ENCODE results near the gene STAU1. TPM values are rescaled to one million over a fixed set of nuclear protein-coding genes. Genes with fewer than 3 reads are reported as not detected.

STAU1 gene
- total and polyA plus RNA-seq, 7 donors, result 51.9 to 110 (median 82.8) TPM

DNA sequence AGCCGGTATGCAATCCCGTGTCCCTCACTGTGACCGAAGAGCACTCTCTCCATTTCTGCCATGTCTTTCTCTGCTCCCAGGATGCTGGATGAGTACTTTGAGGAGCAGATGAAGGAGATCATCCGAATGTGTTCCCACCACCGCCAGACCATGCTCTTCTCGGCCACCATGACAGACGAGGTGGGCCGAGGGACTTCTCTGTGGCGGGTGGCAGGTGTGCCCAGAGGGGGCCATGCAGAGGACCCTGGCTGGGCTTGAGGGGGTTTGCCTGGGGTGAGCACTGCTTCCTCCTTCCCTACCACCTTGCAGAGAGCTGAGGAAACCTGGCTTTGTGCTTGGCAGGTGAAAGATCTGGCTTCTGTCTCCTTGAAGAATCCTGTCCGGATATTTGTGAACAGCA is 45.1 kb upstream of the STAU1 start:
- TF ChIP-seq CTCF (IDR thresholded peaks at IDR 0.05) (no peak), POLR2AphosphoS5 (IDR thresholded peaks at IDR 0.05) (no peak), POLR2A (IDR thresholded peaks at IDR 0.05) (no peak), EP300 (IDR thresholded peaks at IDR 0.05) (no peak)
- DNase-seq, result peak; percentile 40
- Histone ChIP-seq H3K4me3 (no peak overlapping the region), H3K27ac (no peak overlapping the region), H3K27me3 (no peaks in the 10 kb centered on the region), H3K9me3 (no peaks in the 10 kb centered on the region), H3K36me3 (peaks cover 41 to 94% (median 83%) of the 10 kb centered on the region in 4 donors), H3K4me1 (no peaks in the 10 kb centered on the region)
- WGBS, 2 donors, result 94 to 96% methylated on average over 10 of the region's 10 CpGs
- intact Hi-C loops (cut with DNase I), result no loop called here

GRCh38 chr20:49231471-49231870 is 43.3 kb upstream of the STAU1 start:
- no peaks in the 10 kb centered on the region for H3K4me1 ChIP-seq
- no peak overlapping the region for H3K27ac ChIP-seq
- 69 to 83% methylated on average over 7 of the region's 7 CpGs for WGBS, 2 donors
- intact Hi-C loops (cut with DNase I), result no loop called here
- H3K9me3 ChIP-seq, result no peaks in the 10 kb centered on the region
- no peak for TF ChIP-seq EP300 (IDR thresholded peaks at IDR 0.05)
- no peak overlapping the region for H3K4me3 ChIP-seq
- DNase-seq, result no peak
- peaks cover 39 to 92% (median 79%) of the 10 kb centered on the region in 4 donors for H3K36me3 ChIP-seq
- H3K27me3 ChIP-seq, result no peaks in the 10 kb centered on the region

- WGBS, 2 donors, result 62 to 87% methylated on average over 8 of the region's 8 CpGs
- Histone ChIP-seq H3K4me1 (no peaks in the 10 kb centered on the region), H3K4me3 (no peak overlapping the region), H3K36me3 (peaks cover 48 to 93% (median 78%) of the 10 kb centered on the region in 4 donors), H3K27ac (no peak overlapping the region), H3K27me3 (no peaks in the 10 kb centered on the region), H3K9me3 (no peaks in the 10 kb centered on the region)
- DNase-seq, result peak; percentile 69
- intact Hi-C loops (cut with DNase I), result no loop called here
- TF ChIP-seq POLR2A (IDR thresholded peaks at IDR 0.05) (no peak), POLR2AphosphoS5 (IDR thresholded peaks at IDR 0.05) (no peak), EP300 (IDR thresholded peaks at IDR 0.05) (no peak), CTCF (IDR thresholded peaks at IDR 0.05) (no peak)
These were observed 42.5 kb upstream of the STAU1 start for GRCh38 chr20:49230561-49231133.

- DNase-seq, result peak; percentile 50
- no peaks in the 10 kb centered on the region for H3K9me3 ChIP-seq
- no peak overlapping the region for H3K27ac ChIP-seq
- intact Hi-C loops (cut with DNase I), result no loop called here
- H3K27me3 ChIP-seq, result no peaks in the 10 kb centered on the region
- peaks cover 47 to 93% (median 78%) of the 10 kb centered on the region in 4 donors for H3K36me3 ChIP-seq
- TF ChIP-seq EP300 (IDR thresholded peaks at IDR 0.05), result no peak
- TF ChIP-seq POLR2A (IDR thresholded peaks at IDR 0.05), result no peak
- no peak for TF ChIP-seq POLR2AphosphoS5 (IDR thresholded peaks at IDR 0.05)
- TF ChIP-seq CTCF (IDR thresholded peaks at IDR 0.05), result no peak
- WGBS, 2 donors, result 93 to 94% methylated on average over 10 of the region's 10 CpGs
- no peak overlapping the region for H3K4me3 ChIP-seq
- no peaks in the 10 kb centered on the region for H3K4me1 ChIP-seq
These were observed 41.9 kb upstream of the STAU1 start for GRCh38 chr20:49230021-49230420.

DNA sequence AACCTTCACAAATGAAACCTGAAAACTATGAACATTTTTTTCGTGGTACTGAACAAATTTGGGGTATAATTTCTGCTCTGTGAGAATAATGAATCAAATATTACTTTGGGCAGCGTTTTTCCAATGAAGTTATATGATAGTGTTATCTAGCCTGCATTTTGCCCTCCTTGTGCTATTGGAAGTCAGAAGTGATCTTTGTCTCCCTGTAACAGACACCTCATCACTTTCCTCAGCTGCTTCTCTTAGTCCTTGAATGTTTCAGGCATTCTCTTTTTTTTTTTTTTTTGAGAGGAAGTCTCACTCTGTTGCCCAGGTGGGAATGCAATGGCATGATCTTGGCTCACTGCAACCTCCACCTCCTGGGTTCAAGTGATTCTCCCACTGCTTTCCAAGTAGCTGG is 41.2 kb upstream of the STAU1 start:
- H3K36me3 ChIP-seq, result peaks cover 49 to 93% (median 78%) of the 10 kb centered on the region in 4 donors
- intact Hi-C loops (cut with DNase I), result no loop called here
- WGBS, 2 donors, result 91 to 96% methylated on average over 2 of the region's 2 CpGs

More for the DNA sequence above, 41.2 kb upstream of the STAU1 start:
- Histone ChIP-seq H3K27me3 (no peaks in the 10 kb centered on the region), H3K9me3 (no peaks in the 10 kb centered on the region), H3K27ac (no peak overlapping the region), H3K4me1 (no peaks in the 10 kb centered on the region), H3K4me3 (no peak overlapping the region)
- no peak for DNase-seq
- TF ChIP-seq POLR2A (IDR thresholded peaks at IDR 0.05), result no peak
- TF ChIP-seq CTCF (IDR thresholded peaks at IDR 0.05), result no peak
- no peak for TF ChIP-seq POLR2AphosphoS5 (IDR thresholded peaks at IDR 0.05)
- TF ChIP-seq EP300 (IDR thresholded peaks at IDR 0.05), result no peak

Measured in sigmoid colon (tissue), 7 donors.